ENCODE data around the gene GGTLC2.
A peak's percentile ranks its signal among the peaks of the same experiment; 100 is the strongest.

Gene GGTLC2

DNA sequence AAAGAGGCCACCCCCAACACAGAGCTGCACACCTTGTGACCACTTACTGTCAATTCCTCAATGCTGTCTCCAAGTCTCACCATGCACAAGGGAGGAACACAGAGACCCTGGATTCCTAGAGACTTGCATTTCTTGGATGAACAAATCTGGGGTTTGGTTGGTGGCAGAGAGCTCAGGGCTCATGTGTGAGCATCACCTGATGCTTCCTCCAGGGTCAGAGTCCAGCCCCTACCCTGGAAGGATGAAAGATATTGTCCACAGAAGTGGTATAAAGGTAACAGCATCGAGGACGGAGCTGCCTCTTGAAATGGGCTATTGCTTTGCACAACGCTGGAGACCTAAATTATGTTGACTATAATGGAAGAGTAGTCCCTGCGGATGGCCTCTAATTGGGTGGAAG, 36.0 kb downstream of the GGTLC2 start:
- Histone ChIP-seq H3K27me3 (replicated peaks in 2 of 5; ENCODE audit: control insufficient read depth in 4 of 5, insufficient read depth in 5 of 5, low read length in 4 of 5) (no peaks in the 10 kb centered on the region), H3K9me3 (ENCODE audit: control extremely low read depth in 1 of 5, control insufficient read depth in 4 of 5, insufficient read depth in 2 of 5, low read depth in 1 of 5, low read length in 4 of 5) (no peaks in the 10 kb centered on the region), H3K4me1 (ENCODE audit: control extremely low read depth in 1 of 4, control insufficient read depth in 4 of 4, insufficient read depth in 4 of 4, low read length in 3 of 4) (no peaks in the 10 kb centered on the region), H3K36me3 (ENCODE audit: control insufficient read depth in 4 of 4, insufficient read depth in 4 of 4, low read length in 3 of 4) (no peaks in the 10 kb centered on the region), H3K4me3 (ENCODE audit: control insufficient read depth in 1 of 7, extremely low read depth in 1 of 7, insufficient read depth in 4 of 7, low read depth in 2 of 7, low read length in 6 of 7) (no peak overlapping the region), H3K27ac (ENCODE audit: insufficient read depth in 1 of 2, low read depth in 1 of 2, low read length in 2 of 2, poor library complexity in 1 of 2, severe bottlenecking in 2 of 2) (no peak overlapping the region)
- ChIA-PET CTCF (interaction anchor here (0.6 to 1.2 kb wide), 3 partner anchors 9 to 30 kb away, joined by 3 read pairs; no protein-coding TSS in a partner anchor), POLR2A (no interaction called here)
- no peak for DNase-seq
- 90% methylated on average over 3 of the region's 4 CpGs for WGBS (ENCODE audit: insufficient coverage)

DNA sequence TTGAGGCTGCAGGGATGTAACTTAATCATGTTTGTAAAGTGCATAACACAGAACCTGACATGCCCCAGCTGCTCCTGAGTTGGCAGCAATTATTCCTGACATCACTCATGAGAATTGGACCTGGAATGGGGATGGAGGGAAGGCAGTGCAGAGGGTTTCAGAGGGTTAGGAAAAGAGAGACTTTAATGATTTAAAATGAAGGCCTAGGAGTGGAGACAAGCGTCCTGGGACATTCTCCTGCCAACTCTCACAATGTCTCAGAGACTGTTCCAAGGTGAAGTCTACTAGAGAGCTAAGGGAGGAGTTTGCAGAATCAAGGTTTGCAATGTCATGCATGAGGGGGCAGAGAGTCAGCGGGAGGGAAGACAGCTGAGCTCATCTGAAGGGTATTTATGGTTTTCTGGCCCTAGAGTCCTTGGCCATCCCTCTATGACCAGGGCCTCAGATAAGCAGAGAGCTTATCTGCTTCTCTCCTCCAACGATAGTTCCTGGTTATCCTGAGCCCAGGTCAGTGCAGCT, 36.9 kb downstream of the GGTLC2 start:
- no peak for DNase-seq
- Histone ChIP-seq H3K9me3 (ENCODE audit: control extremely low read depth in 1 of 5, control insufficient read depth in 4 of 5, insufficient read depth in 2 of 5, low read depth in 1 of 5, low read length in 4 of 5) (no peaks in the 10 kb centered on the region), H3K4me3 (ENCODE audit: control insufficient read depth in 1 of 7, extremely low read depth in 1 of 7, insufficient read depth in 4 of 7, low read depth in 2 of 7, low read length in 6 of 7) (no peak overlapping the region), H3K36me3 (ENCODE audit: control insufficient read depth in 4 of 4, insufficient read depth in 4 of 4, low read length in 3 of 4) (no peaks in the 10 kb centered on the region), H3K27me3 (replicated peaks in 2 of 5; ENCODE audit: control insufficient read depth in 4 of 5, insufficient read depth in 5 of 5, low read length in 4 of 5) (no peaks in the 10 kb centered on the region), H3K4me1 (ENCODE audit: control extremely low read depth in 1 of 4, control insufficient read depth in 4 of 4, insufficient read depth in 4 of 4, low read length in 3 of 4) (peaks cover 0 to 1% (median 0%) of the 10 kb centered on the region in 4 experiments), H3K27ac (ENCODE audit: insufficient read depth in 1 of 2, low read depth in 1 of 2, low read length in 2 of 2, poor library complexity in 1 of 2, severe bottlenecking in 2 of 2) (no peak overlapping the region)
- WGBS (ENCODE audit: insufficient coverage): 71% methylated on average over 1 of the region's 3 CpGs
- ChIA-PET CTCF (interaction anchor here (1.0 to 1.2 kb wide), 4 partner anchors 10 to 24 kb away, joined by 3 to 4 read pairs (median 3); no protein-coding TSS in a partner anchor), POLR2A (no interaction called here)

DNA sequence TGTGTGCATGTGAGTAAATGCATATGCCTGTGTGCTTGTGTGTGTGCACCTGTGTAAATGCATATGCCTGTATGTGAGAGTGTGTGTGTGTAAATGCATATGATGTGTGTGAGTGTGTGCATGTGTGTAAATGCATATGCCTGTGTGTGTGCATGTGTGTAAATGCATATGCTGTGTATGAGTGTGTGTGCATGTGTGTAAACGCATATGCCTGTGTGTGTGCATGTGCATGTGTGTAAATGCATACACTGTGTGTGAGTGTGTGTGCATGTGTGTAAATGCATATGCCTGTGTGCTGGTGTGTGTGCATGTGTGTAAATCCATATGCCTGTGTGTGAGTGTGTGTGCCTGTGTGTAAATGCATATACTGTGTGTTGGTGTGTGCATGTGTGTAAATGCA, 37.8 kb downstream of the GGTLC2 start:
- Histone ChIP-seq H3K36me3 (ENCODE audit: control insufficient read depth in 4 of 4, insufficient read depth in 4 of 4, low read length in 3 of 4) (no peaks in the 10 kb centered on the region), H3K4me3 (ENCODE audit: control insufficient read depth in 1 of 7, extremely low read depth in 1 of 7, insufficient read depth in 4 of 7, low read depth in 2 of 7, low read length in 6 of 7) (no peak overlapping the region), H3K27me3 (replicated peaks in 2 of 5; ENCODE audit: control insufficient read depth in 4 of 5, insufficient read depth in 5 of 5, low read length in 4 of 5) (no peaks in the 10 kb centered on the region), H3K27ac (ENCODE audit: insufficient read depth in 1 of 2, low read depth in 1 of 2, low read length in 2 of 2, poor library complexity in 1 of 2, severe bottlenecking in 2 of 2) (no peak overlapping the region), H3K4me1 (ENCODE audit: control extremely low read depth in 1 of 4, control insufficient read depth in 4 of 4, insufficient read depth in 4 of 4, low read length in 3 of 4) (peaks cover 0 to 6% (median 0%) of the 10 kb centered on the region in 4 experiments), H3K9me3 (ENCODE audit: control extremely low read depth in 1 of 5, control insufficient read depth in 4 of 5, insufficient read depth in 2 of 5, low read depth in 1 of 5, low read length in 4 of 5) (no peaks in the 10 kb centered on the region)
- 100% methylated on average over 1 of the region's 1 CpG for WGBS (ENCODE audit: insufficient coverage)
- DNase-seq: no peak
- POLR2A ChIA-PET: no interaction called here
- CTCF ChIA-PET: interaction anchor here (1.0 kb wide), 2 partner anchors 16 to 17 kb away, joined by 3 to 4 read pairs; no protein-coding TSS in a partner anchor

DNA sequence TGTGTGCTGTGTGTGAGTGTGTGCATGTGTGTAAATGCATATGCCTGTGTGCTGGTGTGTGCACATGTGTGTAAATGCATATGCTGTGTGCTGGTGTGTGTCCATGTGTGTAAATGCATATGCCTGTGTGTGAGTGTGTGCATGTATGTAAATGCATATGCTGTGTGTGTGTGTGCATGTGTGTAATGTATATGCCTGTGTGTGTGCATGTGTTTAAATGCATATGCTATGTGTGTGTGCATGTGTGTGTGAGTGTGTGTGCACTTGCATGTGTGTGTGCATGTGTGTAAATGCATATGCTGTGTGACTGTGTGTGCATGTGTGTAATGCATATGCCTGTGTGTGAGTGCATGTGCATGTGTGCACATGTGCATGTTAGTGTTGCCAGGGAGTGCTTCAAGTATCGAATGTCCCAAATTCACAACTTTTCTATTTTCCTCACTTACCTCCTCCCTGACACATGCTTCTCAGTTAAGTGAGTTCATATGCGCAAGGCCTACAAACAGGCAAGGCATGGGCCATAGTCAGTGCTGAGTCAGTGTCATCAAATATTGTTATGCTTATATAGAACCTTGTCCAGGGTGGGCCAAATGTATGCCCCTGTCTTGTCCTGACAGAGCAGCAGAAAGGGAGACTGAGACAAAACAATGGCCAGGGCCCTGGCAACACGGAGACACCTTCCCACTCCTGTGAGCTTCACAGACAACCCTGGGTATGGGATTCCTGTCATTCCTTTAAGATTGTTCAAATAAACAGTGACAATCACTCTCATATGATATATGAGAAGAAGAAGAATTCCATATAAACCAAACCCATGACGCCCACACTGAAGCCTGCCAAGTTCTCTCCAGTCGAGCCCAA, 38.6 kb downstream of the GGTLC2 start:
- no peaks in the 10 kb centered on the region for H3K27me3 ChIP-seq (replicated peaks in 2 of 5; ENCODE audit: control insufficient read depth in 4 of 5, insufficient read depth in 5 of 5, low read length in 4 of 5)
- H3K9me3 ChIP-seq (ENCODE audit: control extremely low read depth in 1 of 5, control insufficient read depth in 4 of 5, insufficient read depth in 2 of 5, low read depth in 1 of 5, low read length in 4 of 5): no peaks in the 10 kb centered on the region
- H3K27ac ChIP-seq (ENCODE audit: insufficient read depth in 1 of 2, low read depth in 1 of 2, low read length in 2 of 2, poor library complexity in 1 of 2, severe bottlenecking in 2 of 2): no peak overlapping the region
- no peak overlapping the region for H3K4me3 ChIP-seq (ENCODE audit: control insufficient read depth in 1 of 7, extremely low read depth in 1 of 7, insufficient read depth in 4 of 7, low read depth in 2 of 7, low read length in 6 of 7)
- ChIA-PET CTCF (interaction anchor here (1.8 to 4.2 kb wide), 4 partner anchors 9 to 21 kb away, joined by 5 to 28 read pairs (median 15); no protein-coding TSS in a partner anchor), POLR2A (no interaction called here)
- H3K4me1 ChIP-seq (ENCODE audit: control extremely low read depth in 1 of 4, control insufficient read depth in 4 of 4, insufficient read depth in 4 of 4, low read length in 3 of 4): peaks cover 0 to 6% (median 0%) of the 10 kb centered on the region in 4 experiments
- 86% methylated on average over 2 of the region's 5 CpGs for WGBS (ENCODE audit: insufficient coverage)
- DNase-seq: no peak
- H3K36me3 ChIP-seq (ENCODE audit: control insufficient read depth in 4 of 4, insufficient read depth in 4 of 4, low read length in 3 of 4): no peaks in the 10 kb centered on the region

DNA sequence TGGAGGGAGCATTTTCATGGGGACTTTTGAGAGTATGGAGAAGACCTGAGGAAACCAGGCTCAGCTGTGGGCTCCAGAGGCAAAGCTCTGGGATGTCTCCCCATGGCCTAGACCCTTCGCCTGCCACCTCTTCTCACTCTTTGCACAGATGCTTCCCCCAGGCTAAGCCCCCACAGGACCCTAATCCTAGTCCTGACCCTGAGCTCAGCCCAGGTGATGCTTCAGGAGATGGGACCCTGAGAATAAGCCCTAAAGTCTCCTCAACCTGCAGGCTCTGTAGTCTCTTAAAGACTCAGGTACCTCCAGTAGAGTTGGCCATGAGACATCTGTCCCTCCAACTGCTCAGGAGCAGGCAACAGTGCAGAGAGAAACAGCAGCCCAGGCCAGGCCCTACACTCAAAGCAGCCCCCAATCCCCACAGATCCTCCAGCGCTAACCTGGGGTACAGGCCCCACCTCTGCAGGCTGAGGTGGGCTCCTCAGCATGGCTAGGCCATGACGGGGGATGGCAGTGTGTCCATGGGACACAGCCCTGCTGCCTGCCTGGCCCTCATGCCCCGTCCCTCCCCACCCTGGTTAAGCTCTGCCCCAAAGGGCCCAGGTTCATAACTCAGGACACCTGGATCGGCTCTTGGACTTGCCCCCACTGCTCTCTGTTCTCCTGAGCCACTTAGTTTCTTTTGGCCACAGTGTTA, 39.4 kb downstream of the GGTLC2 start:
- 97% methylated on average over 4 of the region's 5 CpGs for WGBS (ENCODE audit: insufficient coverage)
- no peak for DNase-seq
- no peaks in the 10 kb centered on the region for H3K9me3 ChIP-seq (ENCODE audit: control extremely low read depth in 1 of 5, control insufficient read depth in 4 of 5, insufficient read depth in 2 of 5, low read depth in 1 of 5, low read length in 4 of 5)
- no peak overlapping the region for H3K4me3 ChIP-seq (ENCODE audit: control insufficient read depth in 1 of 7, extremely low read depth in 1 of 7, insufficient read depth in 4 of 7, low read depth in 2 of 7, low read length in 6 of 7)
- H3K27me3 ChIP-seq (replicated peaks in 2 of 5; ENCODE audit: control insufficient read depth in 4 of 5, insufficient read depth in 5 of 5, low read length in 4 of 5): no peaks in the 10 kb centered on the region
- H3K36me3 ChIP-seq (ENCODE audit: control insufficient read depth in 4 of 4, insufficient read depth in 4 of 4, low read length in 3 of 4): no peaks in the 10 kb centered on the region
- peaks cover 0 to 6% (median 0%) of the 10 kb centered on the region in 4 experiments for H3K4me1 ChIP-seq (ENCODE audit: control extremely low read depth in 1 of 4, control insufficient read depth in 4 of 4, insufficient read depth in 4 of 4, low read length in 3 of 4)
- ChIA-PET POLR2A (no interaction called here), CTCF (interaction anchor here (0.7 to 4.2 kb wide), 7 partner anchors 9 to 200 kb away, joined by 3 to 28 read pairs (median 7); no protein-coding TSS in a partner anchor)
- H3K27ac ChIP-seq (ENCODE audit: insufficient read depth in 1 of 2, low read depth in 1 of 2, low read length in 2 of 2, poor library complexity in 1 of 2, severe bottlenecking in 2 of 2): no peak overlapping the region

DNA sequence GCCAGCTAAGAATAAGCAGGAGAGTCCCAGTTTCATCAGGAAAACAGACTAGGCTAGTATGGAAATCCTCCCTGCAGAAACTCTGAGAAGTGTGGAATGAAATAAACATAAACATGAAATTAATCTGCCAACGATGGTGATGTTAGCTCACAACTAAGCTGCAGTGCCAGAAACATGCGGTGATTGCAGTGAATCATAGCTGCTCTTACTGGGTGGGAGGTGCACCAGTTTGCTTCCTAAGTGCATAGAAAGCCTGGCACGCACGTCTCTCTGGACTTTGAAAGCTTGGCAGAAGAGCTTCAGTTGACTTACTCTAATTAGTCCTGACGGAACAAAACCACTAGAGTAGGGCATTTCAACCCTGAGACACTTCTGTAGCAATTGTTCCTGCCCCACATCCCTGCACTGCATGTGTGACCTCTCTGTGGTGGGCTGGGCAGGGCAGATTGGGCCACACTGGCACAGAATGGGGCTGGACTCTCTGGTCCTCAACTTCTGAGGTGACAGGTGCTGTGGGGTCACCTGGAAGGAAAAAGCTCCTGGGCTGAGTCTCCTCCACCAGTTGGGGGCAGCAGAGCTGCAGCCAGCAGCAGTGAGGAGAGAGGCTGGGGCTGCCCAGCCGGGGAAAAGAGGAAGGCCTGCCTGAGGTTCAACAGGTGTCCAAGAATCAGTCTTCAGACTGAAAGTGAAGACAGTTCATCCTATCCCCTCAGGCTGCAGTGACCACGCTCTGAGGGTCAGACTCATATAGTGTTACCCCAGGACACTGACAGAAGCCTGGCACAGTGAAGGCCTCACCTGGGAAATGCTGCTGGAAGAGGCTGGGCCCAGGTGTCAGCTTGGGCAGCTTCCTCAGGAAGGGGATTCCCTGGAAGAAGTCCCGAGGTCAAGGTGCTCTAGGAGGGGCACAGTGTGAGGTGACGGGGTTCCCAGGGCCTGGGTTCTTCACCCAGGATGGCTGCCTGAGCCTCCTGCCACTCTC, 40.5 kb downstream of the GGTLC2 start:
- no peak overlapping the region for H3K4me3 ChIP-seq (ENCODE audit: control insufficient read depth in 1 of 7, extremely low read depth in 1 of 7, insufficient read depth in 4 of 7, low read depth in 2 of 7, low read length in 6 of 7)
- CTCF ChIA-PET: interaction anchor here (0.6 to 4.2 kb wide), 13 partner anchors 8 to 238 kb away, joined by 3 to 28 read pairs (median 5); no protein-coding TSS in a partner anchor
- no peaks in the 10 kb centered on the region for H3K36me3 ChIP-seq (ENCODE audit: control insufficient read depth in 4 of 4, insufficient read depth in 4 of 4, low read length in 3 of 4)
- peaks cover 0 to 6% (median 0%) of the 10 kb centered on the region in 4 experiments for H3K4me1 ChIP-seq (ENCODE audit: control extremely low read depth in 1 of 4, control insufficient read depth in 4 of 4, insufficient read depth in 4 of 4, low read length in 3 of 4)
- POLR2A ChIA-PET: no interaction called here
- WGBS (ENCODE audit: insufficient coverage): 79% methylated on average over 9 of the region's 9 CpGs
- DNase-seq: peak; percentile 32 to 65 (median 64)
- no peaks in the 10 kb centered on the region for H3K27me3 ChIP-seq (replicated peaks in 2 of 5; ENCODE audit: control insufficient read depth in 4 of 5, insufficient read depth in 5 of 5, low read length in 4 of 5)
- no peak overlapping the region for H3K27ac ChIP-seq (ENCODE audit: insufficient read depth in 1 of 2, low read depth in 1 of 2, low read length in 2 of 2, poor library complexity in 1 of 2, severe bottlenecking in 2 of 2)
- H3K9me3 ChIP-seq (ENCODE audit: control extremely low read depth in 1 of 5, control insufficient read depth in 4 of 5, insufficient read depth in 2 of 5, low read depth in 1 of 5, low read length in 4 of 5): no peaks in the 10 kb centered on the region

Measured in common myeloid progenitor, CD34-positive (primary cell).